Activated naive CD8-positive, alpha-beta T cell treated with anti-CD3 and anti-CD28 coated beads, Interleukin-2, amount 50 U/mL, for 24 hours (primary cell): ENCODE results near the gene SOHLH1.

ENCODE experiments used
- ATAC-seq: fragments of 150-1000 bp; cut with Tn5 transposase; one replicate; pipeline ENCODE4 v1.10.0; 2021
- DNase-seq: peaks from one replicate; pipeline ENCODE4 v3.0.0; 2021
- H3K27ac Mint-ChIP-seq: one replicate; pipeline ENCODE4 v1.8.0; 2021; ENCODE audit warnings: mild to moderate bottlenecking, mixed read lengths
- H3K27me3 Mint-ChIP-seq: one replicate; pipeline ENCODE4 v1.8.0; 2021; ENCODE audit warnings: mixed read lengths
- H3K36me3 Mint-ChIP-seq: one replicate; pipeline ENCODE4 v1.8.0; 2021; ENCODE audit warnings: low read depth, mixed read lengths
- H3K4me1 Mint-ChIP-seq: one replicate; pipeline ENCODE4 v1.8.0; 2021; ENCODE audit warnings: mixed read lengths
- H3K4me3 Mint-ChIP-seq: one replicate; pipeline ENCODE4 v1.8.0; 2021; ENCODE audit warnings: mild to moderate bottlenecking, moderate library complexity, mixed read lengths
- H3K9me3 Mint-ChIP-seq: one replicate; pipeline ENCODE4 v1.8.0; 2021; ENCODE audit warnings: mixed read lengths

The SOHLH1 gene

DNA sequence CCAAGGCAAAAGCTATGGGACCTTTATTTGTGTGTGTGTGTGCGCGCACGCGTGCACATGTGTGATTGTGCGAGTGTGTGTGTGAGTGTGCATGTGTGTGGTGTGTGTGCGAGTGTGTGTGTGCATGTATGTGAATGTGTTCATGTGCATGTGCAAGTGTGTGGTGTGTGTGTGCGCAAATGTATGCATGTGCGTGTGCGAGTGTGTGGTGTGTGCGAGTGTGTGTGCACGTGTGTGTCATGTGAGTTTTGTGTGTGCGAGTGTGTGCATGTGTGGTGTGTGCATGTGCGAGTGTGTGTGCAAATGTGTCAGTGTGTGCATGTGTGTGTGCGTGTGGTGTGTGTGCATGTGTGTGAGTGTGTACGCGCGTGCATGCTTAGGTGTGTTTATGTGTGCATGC lies 48.9 kb downstream of the SOHLH1 start:
- Mint-ChIP-seq H3K4me1 (no peaks in the 10 kb centered on the region), H3K27me3 (peaks cover 10% of the 10 kb centered on the region), H3K4me3 (no peak overlapping the region), H3K36me3 (peaks cover 3% of the 10 kb centered on the region), H3K27ac (no peak overlapping the region), H3K9me3 (peaks cover 28% of the 10 kb centered on the region)
- ATAC-seq (no peak), DNase-seq (no peak)

DNA sequence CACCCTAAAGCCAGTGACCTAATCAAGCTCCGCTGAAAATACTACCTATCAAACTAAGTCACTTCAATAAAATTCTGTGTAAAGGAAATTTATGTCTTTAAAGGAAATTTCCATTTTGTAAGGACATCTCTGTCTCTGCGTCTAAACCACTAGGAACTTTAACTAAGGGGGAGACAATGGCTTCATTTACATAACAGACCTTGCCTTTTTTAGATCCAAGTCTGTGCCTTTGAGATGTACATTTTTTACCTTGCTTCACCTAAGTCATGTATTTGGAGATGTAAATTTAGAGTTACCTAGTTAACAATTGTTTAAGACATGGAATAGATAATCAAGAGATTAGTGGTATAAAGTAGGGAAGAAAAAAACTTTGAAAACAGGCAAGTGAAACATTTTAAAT lies 49.8 kb downstream of the SOHLH1 start:
- Mint-ChIP-seq H3K9me3 (peaks cover 37% of the 10 kb centered on the region), H3K27me3 (peaks cover 10% of the 10 kb centered on the region), H3K4me3 (no peak overlapping the region), H3K27ac (no peak overlapping the region), H3K36me3 (peaks cover 3% of the 10 kb centered on the region), H3K4me1 (no peaks in the 10 kb centered on the region)
- ATAC-seq (no peak), DNase-seq (no peak)

GRCh38 chr9:135648494-135649410 lies 50.5 kb downstream of the SOHLH1 start:
- H3K36me3 Mint-ChIP-seq = peaks cover 3% of the 10 kb centered on the region
- peaks cover 43% of the 10 kb centered on the region for H3K9me3 Mint-ChIP-seq
- ATAC-seq = no peak
- H3K27me3 Mint-ChIP-seq = peaks cover 7% of the 10 kb centered on the region
- H3K4me3 Mint-ChIP-seq = no peak overlapping the region
- DNase-seq = no peak
- no peaks in the 10 kb centered on the region for H3K4me1 Mint-ChIP-seq
- H3K27ac Mint-ChIP-seq = no peak overlapping the region

- peaks cover 3% of the 10 kb centered on the region for H3K36me3 Mint-ChIP-seq
- no peak overlapping the region for H3K27ac Mint-ChIP-seq
- no peak overlapping the region for H3K4me3 Mint-ChIP-seq
- H3K4me1 Mint-ChIP-seq = no peaks in the 10 kb centered on the region
- ATAC-seq (no peak), DNase-seq (no peak)
- peaks cover 7% of the 10 kb centered on the region for H3K27me3 Mint-ChIP-seq
- H3K9me3 Mint-ChIP-seq = peaks cover 50% of the 10 kb centered on the region
Observed at GRCh38 chr9:135647884-135648283, 51.4 kb downstream of the SOHLH1 start.

DNA sequence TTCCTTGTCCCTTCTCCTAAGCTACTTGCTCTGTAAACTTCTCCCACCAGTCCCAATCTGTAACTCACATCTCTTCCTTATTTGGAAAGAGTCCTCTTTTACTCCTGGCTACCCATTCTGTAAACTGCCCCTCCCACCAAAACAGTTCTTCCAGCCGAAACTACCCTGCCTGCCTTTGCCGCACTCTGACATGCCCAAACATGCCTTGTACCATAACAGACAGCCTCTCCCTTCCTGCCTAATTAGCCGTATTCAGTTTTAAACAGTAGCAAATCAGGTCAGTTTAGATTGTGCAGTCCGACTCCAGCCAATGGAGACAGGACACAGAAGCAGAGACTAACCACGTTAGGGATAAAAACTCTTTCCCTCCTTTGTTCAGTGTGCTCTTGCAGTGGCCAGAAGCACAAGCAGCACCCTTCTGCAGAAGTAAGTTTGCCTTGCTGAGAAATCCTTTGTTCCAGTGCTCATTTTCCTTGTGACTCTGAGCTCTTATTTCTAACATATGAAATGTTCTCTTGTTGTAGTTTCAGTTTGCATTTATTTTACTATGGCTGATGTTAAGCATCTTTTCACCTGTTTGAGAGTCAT lies 54.6 kb downstream of the SOHLH1 start:
- H3K27me3 Mint-ChIP-seq = peaks cover 7% of the 10 kb centered on the region
- no peaks in the 10 kb centered on the region for H3K36me3 Mint-ChIP-seq
- H3K9me3 Mint-ChIP-seq = peaks cover 45% of the 10 kb centered on the region
- no peak overlapping the region for H3K27ac Mint-ChIP-seq
- H3K4me3 Mint-ChIP-seq = no peak overlapping the region
- DNase-seq (no peak), ATAC-seq (no peak)
- no peaks in the 10 kb centered on the region for H3K4me1 Mint-ChIP-seq
